HepG2 (cell line): ENCODE measurements around the gene PPP2R5D. TPM values are rescaled to one million over a fixed set of nuclear protein-coding genes. Genes with fewer than 3 reads are reported as not detected.

Source experiments
- FOSL1 ChIP-seq: sonication (generic); formaldehyde crosslinking; IDR thresholded peaks from 2 replicates; pipeline ENCODE4 v1.9.0; 2021; ENCODE audit warnings: missing genetic modification reagents, borderline replicate concordance
- FOXC1 ChIP-seq: sonication (generic); formaldehyde crosslinking; IDR thresholded peaks from 2 replicates; pipeline ENCODE4 v1.8.0; 2022; ENCODE audit warnings: mild to moderate bottlenecking, missing genetic modification reagents, borderline replicate concordance
- FOXK1 ChIP-seq: sonication (generic); formaldehyde crosslinking; IDR thresholded peaks from 2 replicates; pipeline ENCODE4 v1.4.0; 2020; ENCODE audit warnings: low read depth, missing genetic modification reagents, borderline replicate concordance
- MED8 ChIP-seq: sonication (generic); formaldehyde crosslinking; IDR thresholded peaks from 2 replicates; pipeline ENCODE4 v1.8.1; 2023; ENCODE audit warnings: mild to moderate bottlenecking, missing genetic modification reagents; ENCODE audit not compliant: insufficient replicate concordance
- MYC ChIP-seq: sonication (generic); formaldehyde crosslinking; IDR thresholded peaks from 2 replicates; pipeline ENCODE4 v1.9.0; 2021; ENCODE audit warnings: missing genetic modification reagents, borderline replicate concordance
- NFIC ChIP-seq: IDR thresholded peaks from 2 replicates; pipeline ENCODE4 v1.6.1; 2012; ENCODE audit warnings: mild to moderate bottlenecking, low read length, inconsistent platforms
- RFX3 ChIP-seq: IDR thresholded peaks from 2 replicates; pipeline ENCODE4 v1.6.1; 2016; ENCODE audit warnings: missing biosample characterization, missing genetic modification reagents
- SCMH1 ChIP-seq: sonication (generic); formaldehyde crosslinking; IDR thresholded peaks from 2 replicates; pipeline ENCODE4 v1.9.0; 2021; ENCODE audit warnings: missing genetic modification reagents, mild to moderate bottlenecking, borderline replicate concordance
- SMARCE1 ChIP-seq: fragments of 450-650 bp; IDR thresholded peaks from 2 replicates; pipeline ENCODE4 v1.6.1; 2017; ENCODE audit warnings: borderline replicate concordance
- SOX6 ChIP-seq, 2 experiments: fragments of 450-650 bp in 1 of 2; sonication (generic) in 1 of 2; formaldehyde crosslinking in 1 of 2; IDR thresholded peaks; 2 replicates each; pipeline versions ENCODE4 v1.4.0 to v1.6.1; 2017 to 2020; ENCODE audit warnings: antibody characterized with exemption in 1 of 2, mild to moderate bottlenecking in 1 of 2, missing genetic modification reagents in 1 of 2
- TCF7 ChIP-seq: sonication (generic); IDR thresholded peaks from 2 replicates; pipeline ENCODE4 v1.6.1; 2016; ENCODE audit warnings: antibody characterized with exemption, low read depth
- XRCC5 ChIP-seq: fragments of 200-400 bp; formaldehyde crosslinking; optimal IDR thresholded peaks from 2 replicates; pipeline ENCODE3; 2017; ENCODE audit warnings: mild to moderate bottlenecking, low read length
- ZNF207 ChIP-seq: fragments of 450-650 bp; IDR thresholded peaks from 2 replicates; pipeline ENCODE4 v1.6.1; 2016; ENCODE audit warnings: antibody characterized with exemption, borderline replicate concordance
- ZNF256 ChIP-seq: sonication (generic); formaldehyde crosslinking; conservative IDR thresholded peaks from 2 replicates; pipeline ENCODE4 v1.4.0; 2020; ENCODE audit warnings: missing genetic modification reagents
- ZNF496 ChIP-seq: sonication (generic); formaldehyde crosslinking; IDR thresholded peaks from 2 replicates; pipeline ENCODE4 v1.8.1; 2023; ENCODE audit warnings: mild to moderate bottlenecking, moderate library complexity, missing genetic modification reagents; ENCODE audit not compliant: insufficient replicate concordance
- ZNF547 ChIP-seq: sonication (generic); formaldehyde crosslinking; IDR thresholded peaks from 2 replicates; pipeline ENCODE4 v1.5.1; 2020; ENCODE audit warnings: mild to moderate bottlenecking, missing genetic modification reagents
- ZNF740 ChIP-seq: sonication (generic); formaldehyde crosslinking; IDR thresholded peaks from 2 replicates; pipeline ENCODE4 v1.4.0; 2020; ENCODE audit warnings: missing genetic modification reagents
- ZSCAN21 ChIP-seq: sonication (generic); formaldehyde crosslinking; IDR thresholded peaks from 2 replicates; pipeline ENCODE4 v1.8.0; 2022; ENCODE audit warnings: mild to moderate bottlenecking, missing genetic modification reagents, moderate library complexity, borderline replicate concordance
- polyA plus RNA-seq, 8 experiments: library from polyadenylated mRNA; depleted of rRNA in 3 of 8; stranded (reverse) in 7 of 8; unstranded in 1 of 8; fragments of >200 nt; fragmentation: Illumina TruSeq in 4 of 8; extraction: Trizol in 4 of 8; gene quantifications; 2 replicates each; pipeline versions ENCODE4 v1.2.1 to v1.2.3, GENCODE V29; 2011 to 2016; ENCODE audit warnings: low read depth in 4 of 8, missing spikeins in 1 of 8, mixed read lengths in 1 of 8; ENCODE audit not compliant: insufficient read depth in 1 of 8
- total RNA-seq, 5 experiments: library from RNA; depleted of rRNA; stranded (reverse); fragments of >200 nt; fragmentation: Illumina TruSeq; extraction: Trizol; gene quantifications; 2 replicates each; pipeline ENCODE4 v1.2.3, GENCODE V29; 2016; ENCODE audit warnings: low read depth in 1 of 5
- TF ChIP-seq, protein P1 (sequence below): sonication (generic); formaldehyde crosslinking; IDR thresholded peaks from 2 replicates; pipeline ENCODE4 v1.5.1; 2020; ENCODE audit warnings: missing genetic modification reagents, mild to moderate bottlenecking, borderline replicate concordance
- TF ChIP-seq, protein P2 (sequence below): sonication (generic); formaldehyde crosslinking; IDR thresholded peaks from 2 replicates; pipeline ENCODE4 v1.9.0; 2021; ENCODE audit warnings: missing genetic modification reagents, borderline replicate concordance
- TF ChIP-seq, protein P3 (sequence below): IDR thresholded peaks from 2 replicates; pipeline ENCODE4 v1.6.1; 2016; ENCODE audit warnings: low read depth
- TF ChIP-seq, protein P4 (sequence below): sonication (generic); formaldehyde crosslinking; IDR thresholded peaks from 2 replicates; pipeline ENCODE4 v1.5.0; 2020; ENCODE audit warnings: mild to moderate bottlenecking, missing genetic modification reagents

Gene PPP2R5D
- total and polyA plus RNA-seq, 2 of the 13 experiments (the other 11 are each of a cell fraction or from before 2014, with no cell fraction given) = 53.7 to 60.4 TPM

DNA sequence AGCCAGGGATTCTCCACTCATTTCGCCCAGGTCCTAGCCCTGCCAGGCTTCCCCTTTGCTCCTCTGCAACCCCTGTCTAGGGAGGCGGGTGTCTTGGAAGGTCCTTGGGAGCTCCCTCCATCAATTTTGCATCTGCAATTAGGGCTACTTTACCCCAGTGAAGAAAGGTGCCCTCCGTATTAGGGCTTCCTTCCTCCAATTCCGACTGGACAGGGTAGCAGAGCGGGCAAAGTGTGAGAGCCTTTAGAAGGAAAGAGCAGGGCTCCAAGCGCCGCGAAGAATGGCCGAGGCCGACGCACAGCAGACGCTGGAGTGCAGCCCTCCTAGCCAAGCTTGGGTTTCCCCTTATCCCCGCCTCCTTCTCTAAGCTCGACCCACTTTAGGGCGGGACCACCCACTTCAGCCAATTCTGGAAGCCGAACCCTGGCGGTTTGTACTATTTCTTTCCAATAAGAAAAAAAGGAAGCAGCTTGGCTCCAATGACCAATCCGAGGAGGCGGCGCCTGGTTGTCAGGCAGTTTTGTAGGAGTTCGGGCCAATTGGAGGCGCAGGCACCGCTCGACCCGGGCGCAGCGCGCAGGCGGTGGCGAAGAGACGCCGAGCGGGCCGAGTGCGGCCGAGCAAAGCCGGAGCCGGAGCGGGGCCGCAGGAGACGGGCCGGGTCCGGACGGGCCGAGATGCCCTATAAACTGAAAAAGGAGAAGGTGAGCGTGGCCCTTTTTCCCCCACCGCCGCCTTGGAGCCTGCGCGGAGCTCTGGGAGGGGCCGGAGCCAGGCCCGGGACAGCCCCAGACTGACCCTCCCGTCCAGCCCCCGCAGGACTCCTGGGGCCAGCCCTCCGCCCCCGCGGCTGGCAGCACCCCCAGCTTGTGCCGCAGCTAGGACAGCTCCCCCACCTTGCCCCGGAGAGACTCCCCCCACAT, at the start of gene PPP2R5D (continued):
- TF ChIP-seq, protein P1, sequence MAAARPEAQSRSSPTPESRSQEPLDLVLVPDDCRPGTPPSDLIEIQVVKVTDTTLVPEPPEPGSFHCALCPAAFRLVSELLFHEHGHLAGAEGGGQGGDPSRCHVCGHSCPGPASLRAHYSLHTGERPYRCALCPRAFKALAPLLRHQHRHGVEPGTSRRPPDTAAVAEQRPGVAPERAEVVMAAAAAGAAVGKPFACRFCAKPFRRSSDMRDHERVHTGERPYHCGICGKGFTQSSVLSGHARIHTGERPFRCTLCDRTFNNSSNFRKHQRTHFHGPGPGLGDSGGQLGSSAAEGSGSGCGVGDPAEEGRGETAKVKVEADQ (CRISPR knock-in tag) = peak; percentile 38
- TF ChIP-seq, protein P2, sequence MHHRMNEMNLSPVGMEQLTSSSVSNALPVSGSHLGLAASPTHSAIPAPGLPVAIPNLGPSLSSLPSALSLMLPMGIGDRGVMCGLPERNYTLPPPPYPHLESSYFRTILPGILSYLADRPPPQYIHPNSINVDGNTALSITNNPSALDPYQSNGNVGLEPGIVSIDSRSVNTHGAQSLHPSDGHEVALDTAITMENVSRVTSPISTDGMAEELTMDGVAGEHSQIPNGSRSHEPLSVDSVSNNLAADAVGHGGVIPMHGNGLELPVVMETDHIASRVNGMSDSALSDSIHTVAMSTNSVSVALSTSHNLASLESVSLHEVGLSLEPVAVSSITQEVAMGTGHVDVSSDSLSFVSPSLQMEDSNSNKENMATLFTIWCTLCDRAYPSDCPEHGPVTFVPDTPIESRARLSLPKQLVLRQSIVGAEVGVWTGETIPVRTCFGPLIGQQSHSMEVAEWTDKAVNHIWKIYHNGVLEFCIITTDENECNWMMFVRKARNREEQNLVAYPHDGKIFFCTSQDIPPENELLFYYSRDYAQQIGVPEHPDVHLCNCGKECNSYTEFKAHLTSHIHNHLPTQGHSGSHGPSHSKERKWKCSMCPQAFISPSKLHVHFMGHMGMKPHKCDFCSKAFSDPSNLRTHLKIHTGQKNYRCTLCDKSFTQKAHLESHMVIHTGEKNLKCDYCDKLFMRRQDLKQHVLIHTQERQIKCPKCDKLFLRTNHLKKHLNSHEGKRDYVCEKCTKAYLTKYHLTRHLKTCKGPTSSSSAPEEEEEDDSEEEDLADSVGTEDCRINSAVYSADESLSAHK (CRISPR knock-in tag) = no peak
- TF ChIP-seq MYC = peak; percentile 53; the same call in 1 of the 2 replicates
- TF ChIP-seq RFX3 (CRISPR knock-in tag) = no peak
- TF ChIP-seq, protein P3, sequence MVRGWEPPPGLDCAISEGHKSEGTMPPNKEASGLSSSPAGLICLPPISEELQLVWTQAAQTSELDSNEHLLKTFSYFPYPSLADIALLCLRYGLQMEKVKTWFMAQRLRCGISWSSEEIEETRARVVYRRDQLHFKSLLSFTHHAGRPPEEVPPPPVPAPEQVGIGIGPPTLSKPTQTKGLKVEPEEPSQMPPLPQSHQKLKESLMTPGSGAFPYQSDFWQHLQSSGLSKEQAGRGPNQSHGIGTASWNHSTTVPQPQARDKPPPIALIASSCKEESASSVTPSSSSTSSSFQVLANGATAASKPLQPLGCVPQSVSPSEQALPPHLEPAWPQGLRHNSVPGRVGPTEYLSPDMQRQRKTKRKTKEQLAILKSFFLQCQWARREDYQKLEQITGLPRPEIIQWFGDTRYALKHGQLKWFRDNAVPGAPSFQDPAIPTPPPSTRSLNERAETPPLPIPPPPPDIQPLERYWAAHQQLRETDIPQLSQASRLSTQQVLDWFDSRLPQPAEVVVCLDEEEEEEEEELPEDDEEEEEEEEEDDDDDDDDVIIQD = no peak; the same call in 1 of the 2 replicates
- no peak for TF ChIP-seq TCF7
- peak; percentile 58; the same call in 1 of the 2 replicates for TF ChIP-seq FOXC1
- no peak for TF ChIP-seq ZSCAN21 (CRISPR knock-in tag)
- peak; percentile 78 for TF ChIP-seq XRCC5
- TF ChIP-seq SCMH1 = no peak
- no peak for TF ChIP-seq NFIC
- peak; percentile 86 for TF ChIP-seq MED8 (CRISPR knock-in tag)
- no peak for TF ChIP-seq ZNF496 (CRISPR knock-in tag)
- no peak for TF ChIP-seq ZNF207
- TF ChIP-seq, protein P4, sequence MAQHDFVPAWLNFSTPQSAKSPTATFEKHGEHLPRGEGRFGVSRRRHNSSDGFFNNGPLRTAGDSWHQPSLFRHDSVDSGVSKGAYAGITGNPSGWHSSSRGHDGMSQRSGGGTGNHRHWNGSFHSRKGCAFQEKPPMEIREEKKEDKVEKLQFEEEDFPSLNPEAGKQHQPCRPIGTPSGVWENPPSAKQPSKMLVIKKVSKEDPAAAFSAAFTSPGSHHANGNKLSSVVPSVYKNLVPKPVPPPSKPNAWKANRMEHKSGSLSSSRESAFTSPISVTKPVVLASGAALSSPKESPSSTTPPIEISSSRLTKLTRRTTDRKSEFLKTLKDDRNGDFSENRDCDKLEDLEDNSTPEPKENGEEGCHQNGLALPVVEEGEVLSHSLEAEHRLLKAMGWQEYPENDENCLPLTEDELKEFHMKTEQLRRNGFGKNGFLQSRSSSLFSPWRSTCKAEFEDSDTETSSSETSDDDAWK = no peak
- peak; percentile 67; the same call in 1 of the 2 replicates for TF ChIP-seq ZNF256
- TF ChIP-seq FOXK1 (CRISPR knock-in tag) = no peak
- TF ChIP-seq SOX6 (IDR thresholded peaks at IDR 0.05) = no peak
- TF ChIP-seq SOX6 (CRISPR knock-in tag; IDR thresholded peaks at IDR 0.05) = peak; percentile 65
- TF ChIP-seq SMARCE1 = no peak
- no peak for TF ChIP-seq FOSL1
- TF ChIP-seq ZNF740 (CRISPR knock-in tag) = peak; percentile 33; the same call in 1 of the 2 replicates
- TF ChIP-seq ZNF547 (CRISPR knock-in tag) = no peak
